H1 (cell line): ENCODE data around the gene THUMPD2. TPM values are rescaled to one million over a fixed set of nuclear protein-coding genes. Genes with fewer than 3 reads are reported as not detected.

Source experiments
- CTCF ChIA-PET: fragments of 300-600 bp; sonication (Branson Sonifier 250); formaldehyde crosslinking; loops from one replicate; lab custom pipeline; 2021; ENCODE audit not compliant: partially characterized antibody; lab: Charles Lee
- POLR2A ChIA-PET: fragments of 300-600 bp; sonication (Branson Sonifier 250); formaldehyde crosslinking; loops from one replicate; lab custom pipeline; 2021; ENCODE audit warnings: inconsistent platforms; ENCODE audit not compliant: partially characterized antibody; lab: Charles Lee
- DNase-seq, 2 experiments: peaks; one replicate each; pipeline versions ENCODE4 v3.0.0 to v3.0.0-alpha.2; 2010 to 2022; ENCODE audit warnings: low spot score in 2 of 2, low read depth in 1 of 2, mixed read lengths in 1 of 2
- FAIRE-seq: peaks from 2 replicates; lab custom pipeline; 2011; peaks lifted over from hg19 to GRCh38; lab: Jason Lieb, UNC
- H2AFZ ChIP-seq: 2 replicates; pipeline ENCODE4 v1.8.1; 2012; ENCODE audit warnings: low read length, inconsistent platforms
- H2AK5ac ChIP-seq: 2 replicates; pipeline ENCODE4 v1.6.1; 2013; ENCODE audit warnings: low read depth, low read length
- H2BK120ac ChIP-seq: replicated peaks from 2 replicates; pipeline ENCODE3; 2013; ENCODE audit warnings: low read depth, low read length, inconsistent platforms
- H2BK12ac ChIP-seq: 2 replicates; pipeline ENCODE4 v1.6.1; 2013; ENCODE audit warnings: low read depth, low read length
- H2BK15ac ChIP-seq: 2 replicates; pipeline ENCODE4 v1.6.1; 2013; ENCODE audit warnings: low read length
- H2BK20ac ChIP-seq: 2 replicates; pipeline ENCODE4 v1.6.1; 2013; ENCODE audit warnings: low read length
- H2BK5ac ChIP-seq: 2 replicates; pipeline ENCODE4 v1.6.1; 2013; ENCODE audit warnings: low read depth, low read length
- H3K14ac ChIP-seq: 2 replicates; pipeline ENCODE4 v1.6.1; 2013; ENCODE audit warnings: inconsistent platforms; ENCODE audit not compliant: insufficient read length
- H3K18ac ChIP-seq: 2 replicates; pipeline ENCODE4 v1.6.1; 2013; ENCODE audit warnings: low read length; ENCODE audit errors: extremely low read depth
- H3K23ac ChIP-seq: 2 replicates; pipeline ENCODE4 v1.6.1; 2013; ENCODE audit warnings: inconsistent platforms; ENCODE audit not compliant: insufficient read length
- H3K23me2 ChIP-seq: 2 replicates; pipeline ENCODE4 v1.6.1; 2013; ENCODE audit warnings: low read depth, low read length
- H3K27ac ChIP-seq: 2 replicates; pipeline ENCODE4 v1.6.1; 2011; ENCODE audit warnings: low read depth, low read length, inconsistent platforms
- H3K27me3 ChIP-seq, 4 experiments: replicated peaks in 1 of 4; 1 replicate in 1 of 4; 2 replicates in 3 of 4; pipeline versions ENCODE4 v1.6.1 to v1.8.1; 2011 to 2013; ENCODE audit warnings: low read length in 3 of 4, mild to moderate bottlenecking in 3 of 4, inconsistent platforms in 2 of 4, mixed read lengths in 2 of 4, moderate library complexity in 1 of 4; ENCODE audit not compliant: control insufficient read depth in 3 of 4, insufficient read depth in 3 of 4; ENCODE audit errors: extremely low read depth in 1 of 4
- H3K36me3 ChIP-seq, 4 experiments: 2 replicates each; pipeline versions ENCODE4 v1.6.1 to v1.8.1; 2011 to 2013; ENCODE audit warnings: mild to moderate bottlenecking in 4 of 4, low read length in 3 of 4, moderate library complexity in 2 of 4, control low read depth in 1 of 4, inconsistent platforms in 1 of 4; ENCODE audit not compliant: insufficient read depth in 4 of 4, control insufficient read depth in 2 of 4
- H3K4ac ChIP-seq: replicated peaks from 2 replicates; pipeline ENCODE3; 2013; ENCODE audit warnings: low read length, low read depth, mixed read lengths, inconsistent platforms; ENCODE audit not compliant: insufficient read length
- H3K4me1 ChIP-seq, 4 experiments: replicated peaks in 1 of 4; 1 replicate in 1 of 4; 2 replicates in 3 of 4; pipeline versions ENCODE4 v1.6.1 to v1.8.1; 2011 to 2013; ENCODE audit warnings: low read length in 3 of 4, inconsistent platforms in 2 of 4, mixed read lengths in 1 of 4; ENCODE audit not compliant: insufficient read depth in 4 of 4, control insufficient read depth in 3 of 4
- H3K4me2 ChIP-seq, 2 experiments: 2 replicates each; pipeline versions ENCODE4 v1.6.1 to v1.8.1; 2011 to 2013; ENCODE audit warnings: low read depth in 2 of 2, low read length in 2 of 2, control low read depth in 1 of 2, inconsistent platforms in 1 of 2, mild to moderate bottlenecking in 1 of 2; ENCODE audit not compliant: insufficient read depth in 1 of 2
- H3K4me3 ChIP-seq, 4 experiments: fragments of 200-600, 300-600 bp in 1 of 4; sonication (generic), shearing (Covaris generic), sonication (Bioruptor Twin) in 1 of 4; 2 replicates each; pipeline versions ENCODE4 v1.5.1 to v1.8.1; 2011 to 2016; ENCODE audit warnings: low read length in 4 of 4, low read depth in 3 of 4, control low read depth in 2 of 4, inconsistent platforms in 2 of 4, mild to moderate bottlenecking in 2 of 4, mixed read lengths in 1 of 4, moderate library complexity in 1 of 4; ENCODE audit not compliant: insufficient read depth in 2 of 4; ENCODE audit errors: extremely low read depth in 1 of 4
- H3K56ac ChIP-seq: replicated peaks from 2 replicates; pipeline ENCODE3; 2013; ENCODE audit warnings: low read depth, mild to moderate bottlenecking, mixed read lengths, low read length, inconsistent platforms; ENCODE audit not compliant: insufficient read length
- H3K79me1 ChIP-seq: 2 replicates; pipeline ENCODE4 v1.6.1; 2013; ENCODE audit warnings: low read depth, low read length, control low read depth
- H3K79me2 ChIP-seq, 2 experiments: 2 replicates each; pipeline versions ENCODE4 v1.6.1 to v1.8.1; 2012 to 2013; ENCODE audit warnings: low read length in 2 of 2, mild to moderate bottlenecking in 2 of 2, inconsistent platforms in 1 of 2; ENCODE audit not compliant: insufficient read depth in 2 of 2, control insufficient read depth in 1 of 2
- H3K9ac ChIP-seq, 4 experiments: replicated peaks in 1 of 4; 1 replicate in 1 of 4; 2 replicates in 3 of 4; pipeline versions ENCODE4 v1.6.1 to v1.8.1; 2011 to 2013; ENCODE audit warnings: low read depth in 3 of 4, low read length in 3 of 4, control low read depth in 2 of 4, mild to moderate bottlenecking in 2 of 4, moderate library complexity in 2 of 4, inconsistent platforms in 1 of 4; ENCODE audit errors: extremely low read depth in 1 of 4
- H3K9me3 ChIP-seq, 2 experiments: 2 replicates each; pipeline versions ENCODE4 v1.6.1 to v1.8.1; 2012 to 2013; ENCODE audit warnings: mild to moderate bottlenecking in 2 of 2, moderate library complexity in 2 of 2, control low read depth in 1 of 2, inconsistent platforms in 1 of 2, low read depth in 1 of 2, low read length in 1 of 2, mixed read lengths in 1 of 2; ENCODE audit not compliant: insufficient read depth in 2 of 2
- H4K20me1 ChIP-seq, 2 experiments: replicated peaks in 1 of 2; 2 replicates each; pipeline versions ENCODE3 to v1.8.1; 2011 to 2013; ENCODE audit warnings: inconsistent platforms in 2 of 2, low read length in 2 of 2, mild to moderate bottlenecking in 1 of 2; ENCODE audit not compliant: insufficient read depth in 2 of 2, control insufficient read depth in 1 of 2
- H4K5ac ChIP-seq: 2 replicates; pipeline ENCODE4 v1.6.1; 2013; ENCODE audit warnings: low read length, low read depth, mixed read lengths, inconsistent platforms; ENCODE audit not compliant: insufficient read length
- H4K8ac ChIP-seq: 2 replicates; pipeline ENCODE4 v1.8.0; 2013; ENCODE audit warnings: mild to moderate bottlenecking, moderate library complexity, low read length, inconsistent platforms; ENCODE audit not compliant: insufficient read depth; ENCODE audit errors: extremely low read depth
- H4K91ac ChIP-seq: replicated peaks from 2 replicates; pipeline ENCODE3; 2013; ENCODE audit warnings: low read length, mixed read lengths, inconsistent platforms; ENCODE audit not compliant: insufficient read length
- JUND ChIP-seq: IDR thresholded peaks from 2 replicates; pipeline ENCODE4 v1.6.1; 2011; ENCODE audit warnings: mild to moderate bottlenecking, improper control_type of control experiment, low read length
- NANOG ChIP-seq: IDR thresholded peaks from 2 replicates; pipeline ENCODE4 v1.6.1; 2011; ENCODE audit warnings: low read length, low read depth, mild to moderate bottlenecking, inconsistent platforms; ENCODE audit not compliant: insufficient read depth, poor library complexity, severe bottlenecking
- SP4 ChIP-seq: IDR thresholded peaks from 2 replicates; pipeline ENCODE4 v1.6.1; 2012; ENCODE audit warnings: low read length, inconsistent platforms
- TAF1 ChIP-seq: IDR thresholded peaks from 2 replicates; pipeline ENCODE4 v1.6.1; 2011; ENCODE audit warnings: mild to moderate bottlenecking, low read depth, low read length
- WGBS, 2 experiments: shearing (Covaris generic) in 1 of 2; methylation state at CpG; one replicate each; pipeline versions ENCODE4 v1.1.6 to v1.1.7; 2013 to 2015; ENCODE audit warnings: low lambda C conversion rate in 2 of 2, mixed read lengths in 2 of 2, inconsistent platforms in 1 of 2, low coverage in 1 of 2, missing lambda C conversion rate in 1 of 2; ENCODE audit not compliant: insufficient replicate concordance in 2 of 2, insufficient coverage in 1 of 2, insufficient read length in 1 of 2; ENCODE audit errors: extremely low coverage in 1 of 2, missing lambda C conversion rate in 1 of 2; 5-methylcytosine and 5-hydroxymethylcytosine counted together
- polyA plus RNA-seq, 7 experiments: library from polyadenylated mRNA; depleted of rRNA in 3 of 7; stranded (reverse) in 5 of 7; unstranded in 2 of 7; fragments of >200 nt in 5 of 7; fragments of 200-250 nt in 2 of 7; gene quantifications; 1 replicate in 5 of 7; 2 replicates in 1 of 7; 4 replicates in 1 of 7; pipeline versions ENCODE4 v1.2.1 to v1.2.3, GENCODE V29; 2011 to 2013; ENCODE audit warnings: missing spikeins in 2 of 7, mixed read lengths in 2 of 7
- total RNA-seq: library from RNA; stranded (reverse); fragmentation: NEBNext Ultra II Directional; extraction: Animal tissue kit (Norgen Biotek cat#: 25700); gene quantifications from 2 replicates; pipeline ENCODE4 v1.2.1, GENCODE V29; 2021

The THUMPD2 gene
- total and polyA plus RNA-seq, 2 of the 8 experiments (the other 6 are each of a cell fraction or from before 2014, with no cell fraction given) = 8.6 to 17.0 TPM

DNA sequence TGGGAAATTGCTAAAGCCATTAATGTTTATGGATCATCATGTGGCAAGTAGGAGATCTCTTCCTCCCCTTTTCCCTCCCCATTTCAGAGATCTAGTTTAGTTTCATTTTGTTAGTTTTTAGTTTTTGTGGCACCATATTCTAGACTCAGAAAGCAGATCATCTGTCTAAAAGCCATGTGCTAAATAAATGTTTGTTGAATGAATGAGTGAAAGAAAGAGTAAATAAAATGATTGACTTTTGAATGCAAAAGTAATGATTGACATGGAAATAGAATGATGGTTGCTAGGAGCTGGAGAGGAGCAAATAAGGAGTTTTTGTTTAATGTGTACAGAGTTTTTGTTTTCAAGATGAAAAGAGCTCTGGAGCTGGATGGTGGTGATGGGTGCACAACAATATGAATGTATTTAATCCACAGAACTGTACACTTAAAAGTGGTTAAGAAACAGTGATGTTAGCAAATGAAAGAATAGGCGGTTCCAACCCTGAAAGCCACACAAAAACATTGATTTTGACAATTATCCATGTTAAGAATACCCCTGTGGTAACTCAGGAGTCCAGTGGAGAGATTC lies 89.7 kb downstream of the THUMPD2 start:
- no peak overlapping the region for H2AK5ac ChIP-seq
- H3K23ac ChIP-seq = no peak overlapping the region
- H3K4me3 ChIP-seq = no peak overlapping the region
- no peak overlapping the region for H3K27ac ChIP-seq
- H2BK20ac ChIP-seq = no peak overlapping the region
- H3K18ac ChIP-seq = no peak overlapping the region
- H3K4me2 ChIP-seq = no peak overlapping the region
- DNase-seq = no peak
- H4K20me1 ChIP-seq = no peaks in the 10 kb centered on the region
- H4K8ac ChIP-seq = no peak overlapping the region
- H4K5ac ChIP-seq = no peak overlapping the region
- H2BK120ac ChIP-seq = no peak overlapping the region
- H2AFZ ChIP-seq = no peak overlapping the region
- no peaks in the 10 kb centered on the region for H3K36me3 ChIP-seq
- ChIA-PET POLR2A (interaction anchor here (0.6 kb wide), 1 partner anchor 1999 kb away, joined by 4 read pairs; no protein-coding TSS in a partner anchor), CTCF (interaction anchor here (1.4 to 1.7 kb wide), 2 partner anchors 16 to 41 kb away, joined by 3 to 5 read pairs; no protein-coding TSS in a partner anchor)
- WGBS, 2 experiments = 87% methylated on average over 1 of the region's 1 CpG; no CpG with 5 or more reads in 1 of the 2 experiments
- no peaks in the 10 kb centered on the region for H3K79me1 ChIP-seq
- H3K23me2 ChIP-seq = no peaks in the 10 kb centered on the region
- H3K27me3 ChIP-seq = no peaks in the 10 kb centered on the region
- H2BK5ac ChIP-seq = no peak overlapping the region
- H4K91ac ChIP-seq = no peak overlapping the region
- FAIRE-seq = no peak
- H3K14ac ChIP-seq = no peak overlapping the region
- H2BK15ac ChIP-seq = no peak overlapping the region
- no peak overlapping the region for H3K56ac ChIP-seq
- no peak overlapping the region for H3K4ac ChIP-seq
- H3K4me1 ChIP-seq = peaks cover 0 to 6% (median 0%) of the 10 kb centered on the region in 4 experiments; a peak in 2 of 7 replicates
- H3K9ac ChIP-seq = no peak overlapping the region
- H3K79me2 ChIP-seq = no peaks in the 10 kb centered on the region
- TF ChIP-seq JUND (no peak), NANOG (no peak), TAF1 (no peak), SP4 (no peak)
- no peak overlapping the region for H2BK12ac ChIP-seq
- no peaks in the 10 kb centered on the region for H3K9me3 ChIP-seq
